ENCODE results near the gene C2CD4B. TPM values are rescaled to one million over a fixed set of nuclear protein-coding genes. Genes with fewer than 3 reads are reported as not detected.

Gene C2CD4B
- total RNA-seq, 1 experiment from 2014 or later, result 0.13 TPM

GRCh38 chr15:62187910-62188309, 22.8 kb upstream of the C2CD4B start:
- no peak overlapping the region for H3T11ph ChIP-seq (ENCODE audit: low read length)
- no peak overlapping the region for H3K27ac ChIP-seq (ENCODE audit: insufficient read length, low read depth, low read length)
- H3K9me3 Mint-ChIP-seq, result peaks cover 0 to 5% of the 10 kb centered on the region in 2 experiments; a peak in 2 of 5 replicates
- no peak overlapping the region for H2AK5ac ChIP-seq (ENCODE audit: insufficient read length, low read length)
- H3K4me2 ChIP-seq (ENCODE audit: insufficient read depth, insufficient read length, low read length), result no peak overlapping the region
- H2BK12ac ChIP-seq (ENCODE audit: insufficient read length, low read depth, low read length), result no peak overlapping the region
- no peak overlapping the region for H3K4ac ChIP-seq (ENCODE audit: low read depth, low read length)
- H3K79me2 ChIP-seq (ENCODE audit: insufficient read depth, low read length), result no peaks in the 10 kb centered on the region
- H4K20me1 ChIP-seq (ENCODE audit: control insufficient read depth, insufficient read depth, insufficient read length), result no peaks in the 10 kb centered on the region
- no peaks in the 10 kb centered on the region for H3K79me1 ChIP-seq (ENCODE audit: insufficient read depth, low read depth, low read length, poor library complexity, severe bottlenecking)
- no peak for DNase-seq
- H3K4me1 Mint-ChIP-seq, result peaks cover 7 to 8% of the 10 kb centered on the region in 2 experiments
- H3K4me1 ChIP-seq (ENCODE audit: insufficient read depth, low read length), result no peaks in the 10 kb centered on the region
- no peak overlapping the region for H2BK20ac ChIP-seq (ENCODE audit: low read depth, low read length, poor library complexity, severe bottlenecking)
- no peak overlapping the region for H2BK5ac ChIP-seq (ENCODE audit: insufficient read length, low read length)
- H2BK15ac ChIP-seq (ENCODE audit: low read depth, low read length), result no peak overlapping the region
- no peak overlapping the region for H2BK120ac ChIP-seq (ENCODE audit: low read depth, low read length, poor library complexity, severe bottlenecking)
- no peak overlapping the region for H3K27ac Mint-ChIP-seq
- no peaks in the 10 kb centered on the region for H3K9me3 ChIP-seq (ENCODE audit: control insufficient read depth, low read depth, low read length)
- TF ChIP-seq CTCF (conservative IDR thresholded peaks at IDR 0.05), result no peak
- H4K91ac ChIP-seq (ENCODE audit: insufficient read length, low read depth, low read length), result no peak overlapping the region
- H3K9ac ChIP-seq (ENCODE audit: extremely low read depth, insufficient read length, low read length), result no peak overlapping the region
- H3K14ac ChIP-seq (ENCODE audit: insufficient read depth, low read length), result no peak overlapping the region
- H3K23me2 ChIP-seq (ENCODE audit: insufficient read length, low read depth, low read length, poor library complexity, severe bottlenecking), result no peaks in the 10 kb centered on the region
- peaks cover 0 to 5% (median 2%) of the 10 kb centered on the region in 3 experiments; a peak in 2 of 7 replicates for H3K36me3 Mint-ChIP-seq (ENCODE audit: insufficient read depth in 1 of 3, low read depth in 3 of 3)
- no peaks in the 10 kb centered on the region for H3K27me3 ChIP-seq (ENCODE audit: insufficient read depth, low read length)
- H3K18ac ChIP-seq (ENCODE audit: insufficient read length, low read depth, low read length), result no peak overlapping the region
- H3K4me3 Mint-ChIP-seq, result no peak overlapping the region
- no CpG with 5 or more reads among the region's 1 CpG for WGBS (ENCODE audit: extremely low coverage, insufficient read length, low lambda C conversion rate)
- no peak overlapping the region for H4K5ac ChIP-seq (ENCODE audit: insufficient read length, low read depth, low read length)
- peaks cover 7% of the 10 kb centered on the region for H3K27me3 Mint-ChIP-seq (ENCODE audit: low read depth)
- H2AFZ ChIP-seq (ENCODE audit: low read length), result no peak overlapping the region
- no peak overlapping the region for H4K8ac ChIP-seq (replicated peaks; ENCODE audit: insufficient read length, low read depth, low read length)
- no peak overlapping the region for H3K56ac ChIP-seq (ENCODE audit: insufficient read length, low read depth, low read length)
- H3K23ac ChIP-seq (ENCODE audit: insufficient read length, low read depth, low read length), result no peak overlapping the region
